Stimulated activated CD8-positive, alpha-beta memory T cell treated with anti-CD3 and anti-CD28 coated beads, Interleukin-4, amount 100 ng/mL, for 1 hour (primary cell): ENCODE measurements around the gene WDR90.
"Not testable (repeated sequence)": the region's sequence is repeated elsewhere in the genome, so short reads cannot be mapped to it uniquely, and the experiment has no call there.

ENCODE experiments used
- DNase-seq, 2 donors: peaks; one replicate each; pipeline ENCODE4 v3.0.0-alpha.2; 2020; ENCODE audit warnings: low read depth in 2 of 2, low spot score in 1 of 2

WDR90 gene

DNA sequence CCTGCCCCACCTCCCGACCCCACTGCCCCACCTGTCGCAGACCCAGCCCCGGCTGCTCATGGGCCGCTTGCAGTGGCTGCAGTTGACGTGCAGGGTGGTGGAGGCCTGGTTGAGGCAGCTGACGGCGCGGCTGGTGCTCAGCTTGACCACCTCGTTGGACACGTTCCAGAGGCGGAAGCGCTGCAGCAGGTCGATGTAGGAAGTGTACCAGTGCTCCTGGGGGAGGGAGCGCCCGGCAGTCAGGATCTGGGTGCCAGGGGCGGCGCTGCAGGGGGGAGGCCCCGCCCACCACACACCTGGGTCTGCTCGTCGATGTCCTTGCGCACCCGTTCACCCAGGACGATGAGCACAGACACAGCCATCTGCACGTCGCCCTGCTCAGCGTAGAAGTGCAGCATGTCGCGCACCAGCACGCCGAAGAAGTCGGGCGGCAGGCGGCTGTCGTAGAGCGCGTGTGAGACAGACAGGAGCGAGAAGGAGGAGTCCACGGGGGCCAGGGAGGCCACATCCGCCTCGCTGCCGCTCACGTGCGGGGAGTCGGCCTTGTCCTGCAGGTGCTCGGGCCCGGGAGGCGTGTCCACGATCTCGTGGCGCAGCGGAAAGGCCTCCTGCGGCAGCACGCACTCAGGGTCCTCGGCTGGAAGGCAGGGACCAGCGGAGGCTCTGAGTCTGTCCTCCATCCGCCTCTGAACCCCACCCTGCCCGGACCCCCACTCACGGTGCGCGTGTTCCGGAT is 36.0 kb downstream of the WDR90 start:
- DNase-seq = no peak

DNA sequence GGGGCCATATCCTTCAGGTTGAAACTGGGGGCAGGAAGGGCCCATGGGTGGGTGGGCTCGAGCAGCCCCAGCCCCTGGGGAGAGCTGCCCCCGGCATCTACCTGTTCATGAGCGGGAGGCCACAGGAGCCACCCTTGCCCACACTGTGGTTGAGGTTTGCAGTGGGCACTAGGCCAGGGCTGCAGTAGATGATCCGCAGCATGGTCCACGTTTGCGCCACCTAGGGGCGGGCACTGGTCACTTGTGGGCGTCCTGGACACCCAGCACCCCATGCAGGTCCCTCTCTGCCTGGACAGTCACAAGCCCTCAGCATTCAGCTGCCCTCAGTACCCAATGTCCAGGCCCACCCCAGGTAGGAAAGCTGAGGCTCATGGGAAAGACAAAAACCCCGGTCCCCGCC is 36.8 kb downstream of the WDR90 start:
- DNase-seq = no peak

DNA sequence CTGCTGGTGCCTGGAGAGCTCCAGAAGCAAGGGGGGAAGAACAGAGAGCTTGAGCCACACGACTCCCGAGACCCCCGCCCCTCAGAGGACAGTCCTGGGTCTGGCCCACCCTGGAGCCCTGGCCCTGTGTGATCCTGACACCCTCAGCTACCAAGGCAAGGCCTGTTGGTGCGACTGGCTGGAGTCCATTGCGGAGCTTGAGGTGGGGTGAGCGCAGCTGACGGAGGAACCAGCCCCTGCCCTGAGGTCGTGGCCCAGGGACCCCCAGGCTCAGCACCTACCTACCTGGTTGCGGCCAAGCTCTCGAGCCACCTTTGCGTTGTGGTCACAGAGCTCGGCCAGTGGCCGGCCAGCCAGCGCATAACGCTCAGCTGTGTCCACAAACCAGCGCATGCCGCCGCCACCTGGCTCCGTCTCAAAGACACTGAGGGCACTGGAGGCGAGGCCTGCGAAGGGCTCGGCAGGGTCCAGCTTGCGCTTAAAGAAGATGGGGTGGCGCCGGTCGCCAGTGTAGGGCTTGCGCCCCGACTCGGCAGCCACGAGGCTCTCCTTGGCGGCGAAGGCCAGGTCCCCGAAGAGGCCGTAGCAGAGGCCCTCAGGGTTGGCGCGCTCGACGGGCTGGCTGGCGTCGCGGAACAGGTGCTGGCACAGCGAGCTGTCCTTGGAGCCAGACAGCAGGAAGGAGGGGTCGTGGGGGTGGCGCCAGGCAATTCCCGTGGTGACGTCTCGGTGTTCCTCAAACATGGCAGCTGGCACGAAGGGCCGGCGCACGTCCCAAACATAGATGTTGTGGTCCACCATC is 37.5 kb downstream of the WDR90 start:
- DNase-seq = no peak

DNA sequence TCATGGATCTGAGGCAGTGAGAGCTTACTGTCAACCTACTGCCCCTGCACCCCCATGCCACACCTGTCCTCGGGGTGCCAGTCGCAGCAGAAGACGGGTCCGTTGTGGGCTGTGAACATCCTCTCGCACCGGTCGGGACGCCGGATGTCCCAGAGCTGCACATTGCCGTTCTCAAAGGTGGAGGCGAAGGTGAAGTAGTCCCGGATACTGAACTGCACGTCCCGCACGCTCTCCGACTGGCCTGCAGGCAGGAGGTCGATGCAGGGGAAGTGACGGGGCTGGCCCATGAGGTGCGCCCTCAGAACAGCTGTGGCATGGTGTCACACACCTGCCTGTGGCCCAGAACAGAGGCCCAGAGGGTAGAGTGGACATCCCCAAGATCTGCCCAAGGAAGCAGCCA is 38.3 kb downstream of the WDR90 start:
- DNase-seq = no peak

DNA sequence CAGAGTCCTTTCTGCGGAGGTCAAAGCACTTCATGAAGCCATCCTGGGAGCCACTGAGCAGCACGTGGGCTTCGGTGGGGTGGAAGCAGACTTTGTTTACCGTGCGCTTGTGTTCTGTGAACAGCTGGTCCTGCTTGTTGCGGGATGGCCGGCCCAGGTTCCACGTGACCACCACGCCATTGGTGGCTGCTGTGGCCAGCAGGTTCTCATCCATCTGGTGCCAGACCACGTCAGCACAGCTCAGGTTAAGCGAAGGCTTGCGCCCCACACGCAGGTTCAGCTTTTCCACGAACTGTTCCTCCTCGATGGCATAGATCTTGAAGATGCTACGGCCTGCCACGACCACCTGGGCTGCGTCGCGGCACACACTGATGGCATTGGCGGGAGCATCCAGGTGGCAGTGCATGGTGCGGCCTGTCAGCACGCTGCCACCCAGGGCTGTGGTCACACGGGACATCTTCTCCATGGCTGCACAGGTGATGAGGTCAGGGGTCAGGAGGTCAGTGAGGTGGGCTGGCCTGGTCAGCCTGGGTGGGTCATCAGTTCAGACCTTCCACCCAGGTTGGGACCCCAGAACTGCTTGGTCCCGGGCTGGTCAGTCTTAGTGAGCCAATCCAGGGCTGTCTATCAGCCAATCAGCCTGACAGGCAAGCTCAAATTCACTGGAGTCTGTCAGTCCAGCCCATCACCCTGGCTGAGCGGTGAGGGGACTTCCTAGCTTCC is 40.2 kb downstream of the WDR90 start:
- DNase-seq = no peak

DNA sequence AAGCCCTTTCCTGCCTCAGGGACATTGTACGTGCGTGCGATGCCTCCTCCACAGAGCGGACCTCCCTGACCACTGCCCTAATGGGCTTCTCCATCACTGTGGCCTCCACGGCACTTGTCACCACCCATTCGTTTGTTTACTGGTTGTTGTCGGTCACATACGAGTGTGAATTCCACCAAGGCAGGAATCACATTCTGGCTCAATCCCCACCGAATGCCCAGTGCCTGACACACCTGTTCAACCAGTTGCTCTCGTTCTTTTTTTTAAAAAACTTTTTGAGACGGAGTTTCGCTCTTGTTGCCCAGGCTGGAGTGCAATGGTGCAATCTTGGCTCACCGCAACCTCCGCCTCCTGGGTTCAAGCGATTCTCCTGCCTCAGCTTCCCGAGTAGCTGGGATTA is 42.1 kb downstream of the WDR90 start:
- DNase-seq = not testable (repeated sequence)

DNA sequence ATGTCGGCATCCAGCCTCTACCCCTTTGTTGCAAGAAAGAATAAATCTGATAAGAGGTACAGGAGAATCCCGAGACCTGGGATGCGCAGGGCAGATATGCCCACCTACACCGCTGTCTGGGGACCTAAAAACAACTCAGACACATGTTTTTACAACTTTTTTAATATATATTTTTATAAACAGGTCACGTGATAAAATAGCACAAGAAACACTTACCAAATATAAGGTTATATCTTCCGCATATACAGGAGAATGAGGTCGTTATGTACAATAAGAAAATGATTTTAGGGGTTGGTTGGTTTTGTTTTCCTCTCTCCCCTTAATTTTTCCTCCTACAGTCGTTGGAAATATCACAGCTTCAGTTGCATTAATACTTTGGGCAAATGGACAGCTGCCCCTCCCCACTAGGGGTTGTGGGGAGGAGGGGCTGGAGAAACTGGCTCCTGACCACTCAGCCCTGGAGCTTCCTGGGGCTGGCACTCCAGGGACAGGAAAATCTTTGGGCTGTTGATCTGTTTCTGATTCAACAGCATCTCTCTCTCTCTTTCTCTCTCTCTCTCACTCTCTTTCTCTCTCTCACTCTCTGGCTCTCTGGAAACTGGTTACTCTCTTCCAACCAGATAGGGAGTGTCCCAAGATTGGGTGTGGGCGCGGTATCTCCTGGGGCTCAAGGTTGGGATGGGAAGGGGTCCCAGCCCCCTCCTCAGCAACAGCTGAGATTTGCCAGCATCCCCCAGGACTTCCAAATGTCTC is 43.4 kb downstream of the WDR90 start:
- DNase-seq = no peak

DNA sequence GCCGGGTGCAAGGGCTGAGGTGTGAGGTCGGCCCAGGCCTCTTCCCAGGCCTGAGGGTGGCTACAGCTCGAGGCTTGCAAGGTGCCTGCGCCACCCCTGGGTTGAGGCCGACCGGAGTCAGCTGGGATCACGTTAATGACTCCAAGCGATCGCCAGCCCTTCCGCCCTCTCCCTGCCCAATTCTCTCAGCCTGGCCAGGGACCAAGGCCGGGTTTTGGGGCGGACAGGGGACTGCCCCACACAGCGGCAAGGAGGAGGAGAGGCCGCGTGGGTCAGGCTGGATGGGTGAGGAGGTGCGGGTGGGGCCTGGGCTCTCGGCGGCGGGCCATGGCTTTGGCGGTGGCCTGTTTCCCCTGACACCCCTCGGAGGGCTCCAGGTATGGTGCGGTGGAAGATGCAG is 44.2 kb downstream of the WDR90 start:
- no peak for DNase-seq

DNA sequence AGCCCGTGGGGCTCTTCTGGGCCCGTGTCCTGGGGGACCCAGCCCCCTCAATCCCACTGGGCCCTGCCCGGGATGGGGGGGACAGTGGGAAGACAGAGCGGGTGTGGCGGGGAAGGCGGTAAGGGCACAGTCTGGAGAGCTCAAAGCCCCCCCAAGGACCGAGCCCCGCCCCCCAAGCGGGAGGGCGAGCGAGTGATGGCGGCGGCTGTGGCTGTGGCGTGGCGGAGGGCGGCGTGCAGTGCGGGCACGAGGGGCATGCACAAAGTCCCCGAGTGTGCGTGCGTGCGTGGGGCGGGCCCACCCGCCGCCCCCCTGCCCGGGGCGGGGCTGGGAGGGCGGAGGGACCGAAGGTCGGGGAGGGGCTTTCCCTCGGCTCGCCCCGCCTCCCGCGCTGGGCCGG is 44.6 kb downstream of the WDR90 start:
- no peak for DNase-seq

DNA sequence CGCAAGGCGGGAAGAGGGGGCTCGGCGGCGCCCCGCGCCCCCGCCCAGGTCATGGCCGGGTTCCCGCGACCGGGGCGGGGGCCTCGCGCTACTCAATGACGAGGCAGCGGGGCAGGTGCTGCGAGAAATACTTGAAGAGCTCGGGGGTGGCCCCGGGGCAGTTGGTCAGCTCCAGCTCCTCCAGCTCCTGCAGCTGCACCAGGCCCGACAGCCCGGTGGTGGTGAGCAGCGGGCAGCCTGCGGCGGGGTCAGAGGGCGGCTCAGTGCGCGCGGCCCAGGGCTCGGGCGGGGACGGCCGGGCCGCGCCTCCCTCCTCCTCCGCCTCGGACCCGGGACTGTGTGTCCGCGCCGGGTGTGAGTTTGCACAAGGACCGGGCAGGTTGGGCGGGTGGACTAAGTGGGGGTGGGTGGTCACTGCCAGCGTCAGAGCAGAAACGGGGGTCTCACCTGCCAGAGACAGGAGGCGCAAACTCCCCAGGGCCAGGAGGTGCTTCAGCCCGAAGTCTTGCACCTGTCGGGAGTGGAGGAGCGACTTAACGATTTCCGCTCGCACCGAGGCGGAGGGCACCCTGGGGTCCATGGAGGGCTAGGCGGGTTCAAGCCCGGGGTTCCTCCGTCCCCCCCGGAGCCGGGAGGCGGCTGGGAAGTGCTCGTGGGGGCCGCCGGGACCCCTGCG is 45.2 kb downstream of the WDR90 start:
- no peak for DNase-seq

DNA sequence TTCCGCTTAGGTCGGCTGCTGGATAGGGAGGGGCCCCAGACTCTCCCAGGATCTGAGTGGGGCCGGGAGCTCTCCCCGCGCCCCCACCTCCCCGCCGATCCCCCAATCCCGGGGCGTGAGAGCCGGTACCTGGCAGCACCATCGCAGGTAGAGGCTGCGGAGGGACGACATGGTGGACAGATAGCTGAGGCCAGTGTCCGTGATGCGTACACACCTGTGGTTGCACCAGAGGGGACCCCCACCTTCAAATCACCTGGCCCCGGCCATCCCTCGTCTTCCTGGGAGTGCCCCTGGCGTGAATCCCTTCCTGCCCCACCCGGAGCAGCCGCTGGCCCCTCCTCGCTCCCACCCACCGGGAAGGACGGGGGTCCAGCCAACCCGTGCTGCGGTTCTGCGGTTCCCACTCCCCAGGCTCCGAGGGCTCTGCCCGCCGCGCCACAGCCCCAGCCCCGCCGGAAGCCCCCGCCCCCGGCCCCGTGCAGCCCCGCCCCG is 45.7 kb downstream of the WDR90 start:
- DNase-seq = no peak

DNA sequence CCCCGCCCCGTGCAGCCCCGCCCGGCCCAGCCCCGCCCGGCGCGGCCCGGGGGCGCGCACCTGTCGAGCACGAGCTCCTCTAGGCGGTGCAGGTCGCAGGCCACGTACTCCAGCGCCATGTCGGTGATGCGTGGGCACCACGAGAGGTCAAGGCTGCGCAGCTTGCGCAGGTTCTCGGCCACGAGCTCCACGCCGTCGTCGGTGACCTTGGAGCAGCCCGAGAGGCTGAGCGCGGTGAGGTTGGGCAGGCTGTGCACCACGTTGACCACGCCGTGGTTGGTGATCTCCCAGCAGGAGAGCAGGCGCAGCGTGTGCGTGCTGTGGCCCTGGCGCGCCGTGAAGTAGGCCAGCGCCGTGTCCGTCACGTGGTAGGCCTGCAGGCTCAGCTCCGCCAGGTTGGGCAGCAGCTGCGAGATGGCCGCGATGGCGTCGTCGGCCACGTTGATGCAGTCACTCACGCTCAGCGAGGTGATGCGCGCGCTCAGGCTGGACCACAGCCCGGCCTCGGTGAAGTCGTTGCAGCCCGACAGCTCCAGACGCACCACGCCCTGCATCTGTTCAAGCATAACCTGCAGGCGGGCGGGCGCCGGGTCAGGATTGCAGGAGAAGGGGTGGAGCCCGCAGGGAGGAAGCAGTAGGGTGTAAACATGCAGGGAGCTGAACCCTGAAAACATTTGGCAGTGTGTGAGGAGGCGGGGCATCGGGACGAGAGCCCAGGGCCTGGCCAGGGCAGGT is 46.4 kb downstream of the WDR90 start:
- no peak for DNase-seq

DNA sequence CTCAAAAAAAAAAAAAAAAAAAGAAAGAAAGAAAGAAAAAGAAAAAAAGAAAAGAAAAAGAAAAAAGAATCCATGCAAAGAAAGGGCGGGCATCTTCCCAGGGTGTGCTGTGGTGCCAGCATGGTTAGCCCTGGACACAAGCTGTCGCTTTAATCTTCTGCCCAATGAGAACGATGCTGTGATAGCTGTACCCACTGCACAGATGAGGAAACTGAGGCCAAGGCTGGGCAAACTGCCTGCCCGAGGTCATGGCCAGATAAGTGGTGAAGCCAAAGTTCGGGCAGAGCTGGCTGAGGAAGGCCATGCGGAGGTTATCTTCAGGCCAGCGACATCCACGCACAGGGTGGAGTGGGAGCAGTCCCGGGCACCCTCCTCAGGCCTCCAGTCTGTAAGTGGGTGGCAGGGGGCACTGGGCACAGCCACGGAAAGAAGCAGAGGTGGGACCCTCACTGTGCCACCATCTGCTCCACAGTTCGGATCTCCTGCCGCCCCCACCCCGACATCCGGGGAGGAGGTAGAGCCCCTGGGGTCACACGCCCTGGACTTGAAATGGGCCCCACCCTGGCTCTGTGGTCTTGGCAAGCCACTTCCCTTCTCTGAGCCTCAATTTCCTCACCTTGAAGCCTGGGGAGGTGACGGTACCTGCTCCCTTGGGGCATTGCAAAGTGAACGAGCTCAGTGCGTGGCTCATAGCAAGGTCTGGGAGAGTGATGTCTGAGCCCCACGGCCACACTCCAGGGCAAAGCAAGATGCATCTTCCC is 49.9 kb downstream of the WDR90 start:
- no peak for DNase-seq

DNA sequence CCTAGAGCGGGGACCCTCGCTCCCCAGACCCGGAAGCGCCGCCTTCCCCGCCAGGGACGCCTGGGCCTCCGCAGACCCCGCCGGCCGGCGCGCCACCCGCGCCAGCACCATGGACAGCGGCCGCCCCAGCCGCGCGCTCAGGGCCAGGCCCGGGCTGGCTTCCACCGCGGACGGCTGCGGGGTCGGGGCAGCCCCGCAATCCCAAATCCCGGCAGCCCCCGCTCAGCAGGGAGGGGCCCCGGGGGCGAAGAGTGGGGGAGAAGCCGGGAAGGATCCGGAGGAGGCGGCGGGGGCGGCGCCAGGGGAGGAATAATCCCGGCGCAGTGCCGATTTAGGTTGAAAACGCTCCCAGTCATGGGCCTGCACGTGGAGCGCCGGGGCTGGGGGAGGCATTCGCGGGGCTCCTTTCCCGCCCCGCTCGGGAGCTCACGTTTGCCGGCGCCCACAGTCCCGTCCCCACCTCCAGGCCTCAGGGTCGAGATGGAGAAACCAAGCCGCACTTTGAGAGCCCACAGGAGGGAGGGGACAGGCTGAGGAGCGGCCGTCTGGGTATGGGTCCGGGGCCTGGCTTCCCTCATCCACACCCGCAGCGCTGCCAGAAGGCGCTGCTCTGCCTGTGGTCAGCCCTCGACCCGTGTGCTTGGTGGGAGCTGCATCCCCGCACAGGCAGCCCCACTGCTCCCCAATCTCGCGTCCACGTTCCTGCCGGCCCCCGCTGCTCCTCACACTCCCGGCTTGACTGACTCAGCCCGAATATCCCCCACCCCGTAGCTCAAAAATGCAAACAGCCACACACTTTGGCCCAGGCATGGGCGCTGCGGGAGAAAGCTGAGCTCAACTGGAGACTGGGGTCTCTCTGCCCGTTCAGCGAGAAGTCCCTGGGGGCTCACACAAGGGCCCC is 51.8 kb downstream of the WDR90 start:
- DNase-seq = no peak

DNA sequence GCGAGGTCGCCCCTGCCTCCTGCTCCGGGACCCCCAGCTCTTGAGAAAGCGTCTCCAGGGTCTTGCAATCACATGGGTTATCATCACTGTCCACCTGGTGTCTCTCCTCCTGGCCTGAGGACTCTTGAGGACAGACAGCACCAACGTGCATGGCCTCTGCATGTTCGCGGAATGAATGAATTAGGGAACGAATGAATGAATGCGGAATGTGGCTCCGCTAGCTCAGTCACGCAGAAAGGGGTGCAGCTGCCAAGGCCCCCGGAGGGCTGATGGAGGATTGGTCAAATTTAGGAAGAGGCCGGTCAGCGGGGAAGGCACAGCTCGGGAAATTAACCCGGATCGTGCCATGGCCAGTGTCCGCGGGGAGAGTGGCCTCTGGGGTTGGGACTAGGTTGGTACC is 53.2 kb downstream of the WDR90 start:
- DNase-seq = no peak

DNA sequence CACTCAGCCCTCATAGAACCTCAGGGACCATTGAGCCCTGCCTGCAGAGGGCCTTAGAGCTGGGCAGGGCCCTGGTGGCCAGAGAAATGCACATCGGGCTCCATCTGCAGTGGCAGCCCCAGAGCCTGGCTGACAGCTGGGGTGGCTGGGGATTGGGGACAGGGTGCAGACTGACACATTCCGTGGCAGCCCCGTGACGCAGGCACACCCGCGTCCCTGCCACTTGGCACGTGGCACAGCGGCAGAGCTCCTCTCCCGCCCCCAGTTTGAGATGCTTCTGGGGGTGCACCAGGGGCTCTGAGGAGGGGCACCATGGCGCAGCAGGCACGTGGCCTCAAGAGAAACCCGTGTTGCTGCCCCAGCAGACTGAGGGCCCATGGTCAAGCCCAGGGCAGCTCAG is 54.2 kb downstream of the WDR90 start:
- no peak for DNase-seq

DNA sequence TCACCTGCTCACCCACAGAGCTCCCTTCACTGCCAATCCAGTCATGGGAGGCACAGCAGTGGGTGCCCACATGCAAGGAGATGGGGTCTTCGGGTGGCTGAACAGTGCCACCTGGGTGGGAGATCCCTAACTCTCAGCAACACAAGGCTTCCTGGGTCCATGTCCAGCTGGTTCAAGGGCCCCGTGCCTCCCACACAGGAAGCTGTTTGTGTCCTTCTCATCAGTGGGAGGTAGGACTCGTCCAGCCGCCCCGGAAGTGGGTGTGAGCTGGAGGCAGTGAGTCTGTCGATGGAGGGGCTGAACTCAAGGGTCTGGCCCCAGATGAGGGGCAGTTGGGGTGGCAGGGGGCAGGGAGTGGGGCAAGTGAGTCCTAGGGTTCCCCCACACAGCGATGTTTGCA is 54.9 kb downstream of the WDR90 start:
- no peak for DNase-seq
